HEK293 (cell line): ENCODE measurements around the gene TRIP11.

Source experiments
- CTCF ChIA-PET: fragments of 350-600 bp; formaldehyde crosslinking; extraction: SDS; loops from one replicate; lab custom pipeline; 2021; ENCODE audit warnings: antibody characterized with exemption; lab: Yijun Ruan, JAX
- POLR2A ChIA-PET: fragments of 300-600 bp; formaldehyde crosslinking; extraction: SDS; loops from one replicate; lab custom pipeline; 2020; ENCODE audit warnings: antibody characterized with exemption, inconsistent platforms; lab: Yijun Ruan, JAX
- H3K27ac ChIP-seq: fragments of 200-500 bp; sonication (Bioruptor generic); 2 replicates; pipeline ENCODE4 v1.5.1; 2014; ENCODE audit warnings: low read depth, low read length, control low read depth, inconsistent platforms; ENCODE audit errors: extremely low read depth
- H3K36me3 ChIP-seq, 2 experiments: fragments of 200-500 bp in 1 of 2; sonication (Bioruptor generic) in 1 of 2; 1 replicate in 1 of 2; 2 replicates in 1 of 2; pipeline ENCODE4 v1.5.1; 2014 to 2017; ENCODE audit warnings: inconsistent platforms in 2 of 2, low read length in 2 of 2; ENCODE audit not compliant: control insufficient read depth in 2 of 2, insufficient read depth in 1 of 2
- H3K4me1 ChIP-seq: fragments of 200-500 bp; sonication (Bioruptor generic); 2 replicates; pipeline ENCODE4 v1.5.1; 2014; ENCODE audit warnings: mild to moderate bottlenecking, low read length, inconsistent platforms; ENCODE audit not compliant: control insufficient read depth, insufficient read depth
- H3K4me3 ChIP-seq: 2 replicates; pipeline ENCODE4 v1.5.1; 2011; ENCODE audit warnings: low read depth, mild to moderate bottlenecking, control low read depth, low read length, moderate library complexity
- H3K9me3 ChIP-seq: fragments of 200-500 bp; sonication (Bioruptor generic); 2 replicates; pipeline ENCODE4 v1.5.1; 2014; ENCODE audit warnings: low read depth, low read length, inconsistent platforms; ENCODE audit not compliant: control insufficient read depth, insufficient read depth
- BCL11B ChIP-seq: fragments of 450-650 bp; formaldehyde crosslinking; IDR thresholded peaks from 2 replicates; pipeline ENCODE4 v1.5.1; 2016; ENCODE audit warnings: low read depth, missing biosample characterization, missing genetic modification characterization
- EGR2 ChIP-seq: fragments of 450-650 bp; formaldehyde crosslinking; IDR thresholded peaks from 2 replicates; pipeline ENCODE4 v1.5.1; 2016; ENCODE audit warnings: low read depth, missing biosample characterization, missing genetic modification characterization
- ELK4 ChIP-seq: IDR thresholded peaks from 2 replicates; pipeline ENCODE4 v1.6.1; 2011; ENCODE audit warnings: mild to moderate bottlenecking, low read depth, low read length, borderline replicate concordance
- MYNN ChIP-seq: fragments of 450-650 bp; formaldehyde crosslinking; IDR thresholded peaks from 2 replicates; pipeline ENCODE4 v1.5.1; 2016; ENCODE audit warnings: missing biosample characterization, missing genetic modification characterization, borderline replicate concordance
- OVOL3 ChIP-seq: fragments of 450-650 bp; formaldehyde crosslinking; IDR thresholded peaks from 2 replicates; pipeline ENCODE4 v1.5.1; 2016; ENCODE audit warnings: missing biosample characterization, missing genetic modification characterization
- SCRT1 ChIP-seq: fragments of 450-650 bp; formaldehyde crosslinking; IDR thresholded peaks from 2 replicates; pipeline ENCODE4 v1.5.1; 2016; ENCODE audit warnings: missing biosample characterization, missing genetic modification characterization, borderline replicate concordance
- SETDB1 ChIP-seq: IDR thresholded peaks from one replicate; pipeline ENCODE4 v1.6.1; 2017; ENCODE audit warnings: mild to moderate bottlenecking, low read length, moderate library complexity, mixed read lengths; ENCODE audit not compliant: insufficient read length
- TRIM28 ChIP-seq: IDR thresholded peaks from 2 replicates; pipeline ENCODE4 v1.6.1; 2011; ENCODE audit warnings: low read length, control low read depth, borderline replicate concordance
- ZBTB11 ChIP-seq: fragments of 450-650 bp; formaldehyde crosslinking; conservative IDR thresholded peaks from 2 replicates; pipeline ENCODE4 v1.5.1; 2016; ENCODE audit warnings: low read depth, missing biosample characterization, missing genetic modification characterization
- ZBTB48 ChIP-seq: fragments of 450-650 bp; formaldehyde crosslinking; IDR thresholded peaks from 2 replicates; pipeline ENCODE4 v1.5.1; 2016; ENCODE audit warnings: missing biosample characterization, missing genetic modification characterization
- ZNF155 ChIP-seq: fragments of 450-650 bp; formaldehyde crosslinking; IDR thresholded peaks from 2 replicates; pipeline ENCODE4 v1.5.1; 2016; ENCODE audit warnings: missing biosample characterization, missing genetic modification characterization
- ZNF174 ChIP-seq: fragments of 450-650 bp; formaldehyde crosslinking; IDR thresholded peaks from 2 replicates; pipeline ENCODE4 v1.5.0; 2017; ENCODE audit warnings: missing biosample characterization, mild to moderate bottlenecking, missing genetic modification characterization
- ZNF184 ChIP-seq: fragments of 450-650 bp; IDR thresholded peaks from 2 replicates; pipeline ENCODE4 v1.5.1; 2018; ENCODE audit warnings: missing biosample characterization, mild to moderate bottlenecking, missing genetic modification characterization
- ZNF23 ChIP-seq: fragments of 450-650 bp; formaldehyde crosslinking; IDR thresholded peaks from 2 replicates; pipeline ENCODE4 v1.5.1; 2016; ENCODE audit warnings: missing biosample characterization, missing genetic modification characterization, borderline replicate concordance
- ZNF274 ChIP-seq, 2 experiments: fragments of 200-500 bp in 1 of 2; fragments of 450-650 bp in 1 of 2; sonication (Bioruptor generic) in 1 of 2; formaldehyde crosslinking in 1 of 2; IDR thresholded peaks; 2 replicates each; pipeline versions ENCODE4 v1.5.1 to v1.6.1; 2014 to 2016; ENCODE audit warnings: borderline replicate concordance in 1 of 2, inconsistent platforms in 1 of 2, low read length in 1 of 2, missing biosample characterization in 1 of 2, missing genetic modification characterization in 1 of 2
- ZNF510 ChIP-seq: fragments of 450-650 bp; formaldehyde crosslinking; IDR thresholded peaks from 2 replicates; pipeline ENCODE4 v1.5.1; 2018; ENCODE audit warnings: mild to moderate bottlenecking, missing genetic modification characterization, missing biosample characterization; ENCODE audit not compliant: insufficient replicate concordance
- ZNF585B ChIP-seq: fragments of 450-650 bp; formaldehyde crosslinking; IDR thresholded peaks from 2 replicates; pipeline ENCODE4 v1.5.1; 2016; ENCODE audit warnings: missing biosample characterization, missing genetic modification characterization
- ZNF623 ChIP-seq: fragments of 450-650 bp; formaldehyde crosslinking; IDR thresholded peaks from 2 replicates; pipeline ENCODE4 v1.5.1; 2016; ENCODE audit warnings: missing biosample characterization, missing genetic modification characterization
- ZNF624 ChIP-seq: fragments of 450-650 bp; formaldehyde crosslinking; IDR thresholded peaks from 2 replicates; pipeline ENCODE4 v1.5.1; 2017; ENCODE audit warnings: missing biosample characterization, missing genetic modification characterization
- ZNF768 ChIP-seq: fragments of 450-650 bp; formaldehyde crosslinking; IDR thresholded peaks from 2 replicates; pipeline ENCODE4 v1.5.1; 2018; ENCODE audit warnings: missing biosample characterization, mild to moderate bottlenecking, missing genetic modification characterization
- ZNF837 ChIP-seq: fragments of 450-650 bp; formaldehyde crosslinking; IDR thresholded peaks from 2 replicates; pipeline ENCODE4 v1.5.1; 2016; ENCODE audit warnings: missing biosample characterization, missing genetic modification characterization

Gene TRIP11

DNA sequence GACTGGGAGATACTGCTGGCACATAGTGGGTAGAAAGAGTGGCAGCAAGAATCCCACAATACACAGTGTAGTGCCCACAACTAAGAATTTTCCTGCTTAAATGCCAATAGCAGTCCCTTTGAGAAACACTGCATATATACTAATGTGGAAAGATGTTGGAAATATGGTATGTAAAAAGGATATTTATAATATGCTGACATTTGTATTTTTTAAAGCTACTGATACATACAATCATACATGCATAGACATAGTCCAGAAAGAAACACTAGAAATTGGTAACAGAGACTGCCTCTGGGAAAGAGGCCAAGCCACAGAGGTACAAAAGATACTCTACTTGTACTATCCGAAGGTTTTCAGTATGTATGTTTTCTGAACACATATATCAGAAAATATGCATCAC, 30.3 kb downstream of the TRIP11 start (continued):
- no peak for TF ChIP-seq ZBTB11 (tag by site-specific recombination)
- TF ChIP-seq ZNF837, result no peak
- TF ChIP-seq BCL11B (tag by site-specific recombination), result no peak
- TF ChIP-seq ZNF155 (tag by site-specific recombination), result no peak
- no peak for TF ChIP-seq ZNF174 (tag by site-specific recombination)
- TF ChIP-seq, all 188 proteins: peak for 0

GRCh38 chr14:92005019-92005418, 34.8 kb downstream of the TRIP11 start:
- Histone ChIP-seq H3K4me3 (no peak overlapping the region), H3K27ac (no peak overlapping the region), H3K9me3 (no peaks in the 10 kb centered on the region), H3K36me3 (peaks cover 25 to 38% of the 10 kb centered on the region in 2 experiments), H3K4me1 (no peaks in the 10 kb centered on the region)
- no peak for TF ChIP-seq SCRT1 (tag by site-specific recombination)
- no peak for TF ChIP-seq OVOL3 (tag by site-specific recombination)
- no peak for TF ChIP-seq ZNF624 (tag by site-specific recombination)
- CTCF ChIA-PET, result interaction anchor here (0.6 to 1.4 kb wide), 3 partner anchors 8 to 102 kb away, joined by 3 to 10 read pairs (median 4); partner anchors contain the start of gene ATXN3
- POLR2A ChIA-PET, result no interaction called here

DNA sequence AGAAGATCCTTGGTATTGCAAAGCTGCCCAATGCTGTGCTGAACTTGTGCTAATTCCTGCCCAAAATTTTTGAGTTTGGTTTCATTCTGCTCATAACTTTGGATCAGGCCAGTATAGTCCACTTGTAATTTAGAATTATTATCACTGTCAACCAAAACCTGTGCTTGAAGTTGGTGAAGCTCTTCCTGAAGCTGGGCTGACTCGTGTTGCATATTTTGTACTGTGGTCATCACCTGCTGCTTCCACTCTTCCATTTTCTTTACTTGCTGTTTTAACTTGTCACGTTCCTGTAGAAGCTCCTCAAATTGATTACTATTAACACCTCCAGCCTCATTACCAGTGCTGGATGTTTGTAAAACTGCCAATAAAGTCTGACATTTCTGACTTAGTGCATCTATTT, 35.8 kb downstream of the TRIP11 start:
- Histone ChIP-seq H3K4me1 (no peaks in the 10 kb centered on the region), H3K27ac (no peak overlapping the region), H3K9me3 (no peaks in the 10 kb centered on the region), H3K4me3 (no peak overlapping the region), H3K36me3 (peaks cover 26 to 36% of the 10 kb centered on the region in 2 experiments)
- CTCF ChIA-PET, result interaction anchor here (1.1 kb wide), 1 partner anchor 453 kb away, joined by 3 read pairs; no protein-coding TSS in a partner anchor
- POLR2A ChIA-PET, result no interaction called here
- no peak for TF ChIP-seq ZNF510 (tag by site-specific recombination)
- no peak for TF ChIP-seq SETDB1
- TF ChIP-seq EGR2 (tag by site-specific recombination), result no peak
- TF ChIP-seq ZNF623 (tag by site-specific recombination), result no peak
- no peak for TF ChIP-seq ELK4
- TF ChIP-seq ZNF184 (tag by site-specific recombination), result no peak
- TF ChIP-seq TRIM28, result no peak
- TF ChIP-seq ZNF274 (IDR thresholded peaks at IDR 0.05; ENCODE audit: low read length), result no peak
- TF ChIP-seq ZNF274 (tag by site-specific recombination; IDR thresholded peaks at IDR 0.05; ENCODE audit: borderline replicate concordance), result no peak
- no peak for TF ChIP-seq ZBTB48 (tag by site-specific recombination)
- TF ChIP-seq ZNF23, result no peak
- no peak for TF ChIP-seq ZNF768
- no peak for TF ChIP-seq MYNN (tag by site-specific recombination)
- no peak for TF ChIP-seq ZNF585B (tag by site-specific recombination)
